Colonic mucosa (tissue), 4 donors: Measurements from ENCODE around the gene TICRR. TPM values are rescaled to one million over a fixed set of nuclear protein-coding genes. Genes with fewer than 3 reads are reported as not detected.
A peak's percentile ranks its signal among the peaks of the same experiment; 100 is the strongest.

Source experiments
- DNase-seq: peaks from one replicate; pipeline ENCODE4 v3.0.0-alpha.2; 2020
- H3K27ac ChIP-seq: fragments of 200-600 bp; one replicate; pipeline ENCODE4 v1.8.0; 2021
- H3K27me3 ChIP-seq: fragments of 200-600 bp; one replicate; pipeline ENCODE4 v1.8.0; 2021
- H3K36me3 ChIP-seq: fragments of 200-600 bp; one replicate; pipeline ENCODE4 v1.8.0; 2021
- H3K4me1 ChIP-seq: fragments of 200-600 bp; one replicate; pipeline ENCODE4 v1.8.0; 2021; ENCODE audit warnings: mild to moderate bottlenecking
- H3K4me3 ChIP-seq: fragments of 200-600 bp; one replicate; pipeline ENCODE4 v1.8.0; 2021
- H3K9ac ChIP-seq, 2 donors: one replicate each; pipeline ENCODE4 v1.7.0; 2013; ENCODE audit warnings: control low read depth in 2 of 2, low read depth in 2 of 2, low read length in 2 of 2
- H3K9me3 ChIP-seq: fragments of 200-600 bp; one replicate; pipeline ENCODE4 v1.8.0; 2021
- intact Hi-C: fragments of 100-400 bp; cut with DNase I; formaldehyde crosslinking; loops from one replicate; pipeline ENCODE4 v1.14.1; 2022
- total RNA-seq, 2 donors: library from RNA; stranded (reverse); fragmentation: NEBNext Ultra II Directional in 1 of 2; extraction: Animal tissue kit (Norgen Biotek cat#: 25700) in 1 of 2; gene quantifications; one replicate each; pipeline ENCODE4 v1.2.1, GENCODE V29; 2021
- TF ChIP-seq, protein P1 (sequence below): fragments of 200-600 bp; IDR thresholded peaks from one replicate; pipeline ENCODE4 v1.8.0; 2022; ENCODE audit warnings: antibody characterized with exemption, mild to moderate bottlenecking
- donor health status: healthy.
- donor health status: DM: no; HTN: no; CAD: no.
- donor health status: DM: no; HTN: no; CAD: no.

TICRR gene
- total RNA-seq, 2 donors from 2014 or later: 2.9 to 14.6 TPM

DNA sequence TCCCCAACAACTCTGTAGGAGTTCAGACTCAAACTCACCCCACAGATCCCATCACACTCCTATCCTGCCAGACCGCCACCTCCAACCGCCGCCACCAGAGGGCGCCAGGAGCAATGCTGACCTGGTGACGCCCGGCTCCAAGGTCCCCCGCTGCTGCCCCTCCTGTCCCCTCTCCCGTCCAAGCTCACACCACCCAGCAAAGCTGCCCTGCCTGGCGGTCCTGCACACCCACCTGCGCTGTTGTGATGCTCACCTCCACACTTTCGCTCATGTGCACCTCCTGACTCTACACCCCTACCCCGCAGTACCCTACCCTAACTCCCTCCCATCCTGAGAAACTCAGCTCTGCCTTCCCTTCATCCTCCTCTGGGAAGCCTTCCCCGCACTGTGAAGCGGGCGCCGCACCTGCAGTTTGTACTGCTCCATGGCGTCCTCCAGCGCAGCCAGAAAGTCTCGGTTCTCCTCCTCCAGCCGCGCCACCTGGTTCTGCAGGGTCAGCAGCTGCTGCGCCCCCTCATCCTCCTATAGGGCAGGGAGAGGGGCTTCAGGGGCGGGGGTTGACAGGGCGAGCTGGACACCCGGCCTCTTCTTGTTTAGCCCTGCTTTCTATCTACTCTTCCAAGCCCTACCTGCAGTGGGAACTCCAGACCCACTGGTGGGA, 72.1 kb downstream of the TICRR start:
- DNase-seq: peak; percentile 86
- intact Hi-C loops: loop anchor here (10.0 kb wide), 1 partner anchor 87 kb away; no protein-coding TSS in a partner anchor
- H3K27ac ChIP-seq: no peak overlapping the region
- TF ChIP-seq, protein P1, sequence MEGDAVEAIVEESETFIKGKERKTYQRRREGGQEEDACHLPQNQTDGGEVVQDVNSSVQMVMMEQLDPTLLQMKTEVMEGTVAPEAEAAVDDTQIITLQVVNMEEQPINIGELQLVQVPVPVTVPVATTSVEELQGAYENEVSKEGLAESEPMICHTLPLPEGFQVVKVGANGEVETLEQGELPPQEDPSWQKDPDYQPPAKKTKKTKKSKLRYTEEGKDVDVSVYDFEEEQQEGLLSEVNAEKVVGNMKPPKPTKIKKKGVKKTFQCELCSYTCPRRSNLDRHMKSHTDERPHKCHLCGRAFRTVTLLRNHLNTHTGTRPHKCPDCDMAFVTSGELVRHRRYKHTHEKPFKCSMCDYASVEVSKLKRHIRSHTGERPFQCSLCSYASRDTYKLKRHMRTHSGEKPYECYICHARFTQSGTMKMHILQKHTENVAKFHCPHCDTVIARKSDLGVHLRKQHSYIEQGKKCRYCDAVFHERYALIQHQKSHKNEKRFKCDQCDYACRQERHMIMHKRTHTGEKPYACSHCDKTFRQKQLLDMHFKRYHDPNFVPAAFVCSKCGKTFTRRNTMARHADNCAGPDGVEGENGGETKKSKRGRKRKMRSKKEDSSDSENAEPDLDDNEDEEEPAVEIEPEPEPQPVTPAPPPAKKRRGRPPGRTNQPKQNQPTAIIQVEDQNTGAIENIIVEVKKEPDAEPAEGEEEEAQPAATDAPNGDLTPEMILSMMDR: peak; percentile 77
- H3K9me3 ChIP-seq: no peaks in the 10 kb centered on the region
- H3K4me1 ChIP-seq: no peaks in the 10 kb centered on the region
- no peaks in the 10 kb centered on the region for H3K36me3 ChIP-seq
- no peak overlapping the region for H3K4me3 ChIP-seq
- H3K27me3 ChIP-seq: no peaks in the 10 kb centered on the region
- peak overlapping the region in 1 of 2 donors; percentile 34 for H3K9ac ChIP-seq

DNA sequence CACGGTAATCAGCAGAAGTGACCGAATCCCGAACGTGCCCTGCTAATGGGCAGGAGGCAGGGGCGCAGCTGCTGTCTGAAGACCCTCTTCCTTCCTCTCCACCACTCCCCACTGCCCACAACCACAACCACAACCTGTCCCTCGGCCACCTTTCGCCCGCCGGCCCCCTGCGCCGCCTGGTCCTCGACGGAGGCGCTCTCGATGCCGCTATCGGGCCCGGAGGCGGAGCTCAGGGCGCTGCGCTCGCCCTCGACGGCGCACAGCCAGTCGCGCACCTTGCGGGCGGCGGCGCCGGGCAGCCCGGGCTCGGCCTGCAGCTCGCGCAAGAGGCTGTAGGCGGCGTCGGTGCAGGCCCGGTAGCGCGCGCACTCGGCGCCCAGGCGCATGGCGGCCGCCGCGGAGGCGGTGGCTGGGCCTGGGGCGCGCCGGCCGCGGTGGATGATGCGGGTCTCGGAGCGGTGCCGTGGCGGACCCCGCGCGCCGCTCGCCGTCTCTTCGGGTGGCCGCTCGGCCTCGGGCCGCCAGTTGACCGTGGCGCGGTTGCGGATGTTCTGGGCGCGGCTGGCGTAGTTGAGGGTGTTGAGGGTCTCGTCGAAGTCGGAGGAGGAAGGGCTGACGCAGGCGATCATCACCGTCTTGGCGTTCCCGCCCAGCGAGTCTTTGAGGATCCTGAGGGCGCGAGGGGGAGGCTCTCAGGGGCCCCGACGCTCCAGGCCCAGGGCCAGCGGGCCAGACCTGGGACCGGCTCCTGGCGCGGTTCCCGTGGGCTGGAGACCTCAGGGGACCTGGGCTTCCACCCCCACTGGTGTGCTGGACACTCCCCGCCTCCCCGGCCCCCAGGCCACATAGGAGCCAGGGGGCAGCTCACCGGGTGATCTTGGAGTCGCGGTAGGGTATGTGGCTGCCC, 73.1 kb downstream of the TICRR start:
- TF ChIP-seq, protein P1: no peak
- no peaks in the 10 kb centered on the region for H3K4me1 ChIP-seq
- no peak overlapping the region for H3K4me3 ChIP-seq
- no peaks in the 10 kb centered on the region for H3K27me3 ChIP-seq
- no peak overlapping the region for H3K9ac ChIP-seq
- no peak for DNase-seq
- H3K9me3 ChIP-seq: no peaks in the 10 kb centered on the region
- no peak overlapping the region for H3K27ac ChIP-seq
- no peaks in the 10 kb centered on the region for H3K36me3 ChIP-seq
- intact Hi-C loops: loop anchor here (10.0 kb wide), 1 partner anchor 86 kb away; no protein-coding TSS in a partner anchor

DNA sequence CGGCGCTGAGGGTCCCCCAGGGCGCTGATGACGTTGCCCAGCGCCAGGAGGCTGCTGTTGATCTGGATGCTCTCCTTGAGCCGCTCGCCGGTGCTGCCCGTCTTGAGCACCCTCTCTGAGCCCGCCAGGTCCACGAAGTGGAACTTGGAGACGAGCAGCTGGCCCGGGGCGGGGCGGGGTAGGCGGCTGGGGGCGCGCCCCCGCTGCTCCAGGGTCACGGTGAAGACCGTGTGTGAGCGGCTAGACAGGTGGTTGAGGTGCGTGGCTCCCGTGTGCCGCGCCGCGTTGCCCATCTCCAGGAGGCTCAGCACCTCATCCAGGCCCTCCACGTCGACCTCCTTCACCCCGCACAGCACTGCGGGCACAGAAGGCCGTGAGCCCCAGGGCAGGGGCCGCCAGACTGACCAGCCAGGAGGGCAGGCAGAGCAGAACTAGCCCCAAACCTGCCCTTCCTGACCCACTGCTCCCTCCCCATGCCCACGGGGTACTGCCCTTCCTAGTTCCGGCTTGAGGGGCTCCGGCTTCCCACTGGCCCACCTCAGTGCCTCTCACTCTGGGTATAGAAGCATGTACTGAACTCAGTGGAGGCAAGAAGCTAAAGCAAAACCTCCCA, 73.8 kb downstream of the TICRR start:
- H3K4me1 ChIP-seq: no peaks in the 10 kb centered on the region
- no peak overlapping the region for H3K9ac ChIP-seq
- H3K27me3 ChIP-seq: no peaks in the 10 kb centered on the region
- no peak overlapping the region for H3K27ac ChIP-seq
- no peak for DNase-seq
- TF ChIP-seq, protein P1: no peak
- no peaks in the 10 kb centered on the region for H3K9me3 ChIP-seq
- intact Hi-C loops: loop anchor here (10.0 kb wide), 1 partner anchor 86 kb away; no protein-coding TSS in a partner anchor
- no peak overlapping the region for H3K4me3 ChIP-seq
- no peaks in the 10 kb centered on the region for H3K36me3 ChIP-seq

DNA sequence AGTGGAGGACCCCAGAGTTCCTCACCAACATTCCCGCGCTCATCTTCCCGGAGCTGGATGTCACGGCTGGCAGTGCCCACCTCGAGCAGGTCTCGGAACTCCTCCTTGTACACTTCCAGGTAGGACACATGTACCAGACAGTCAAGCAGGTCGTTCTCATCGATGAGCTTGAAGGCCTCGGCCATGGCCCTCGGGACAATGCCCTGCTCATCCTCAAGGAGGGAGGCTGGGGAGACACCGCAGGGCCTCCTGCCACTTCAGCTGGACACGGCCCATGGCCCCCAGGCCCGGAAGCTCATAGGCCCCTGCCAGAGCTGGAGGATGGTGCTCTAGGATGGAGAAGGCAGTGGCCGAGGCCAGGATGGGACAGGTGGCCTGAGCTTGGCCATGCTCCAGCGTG, 74.4 kb downstream of the TICRR start:
- no peak overlapping the region for H3K9ac ChIP-seq
- no peaks in the 10 kb centered on the region for H3K9me3 ChIP-seq
- H3K4me1 ChIP-seq: peaks cover 2% of the 10 kb centered on the region
- DNase-seq: no peak
- no peak overlapping the region for H3K4me3 ChIP-seq
- H3K27me3 ChIP-seq: peaks cover 2% of the 10 kb centered on the region
- intact Hi-C loops: loop anchor here (10.0 kb wide), 1 partner anchor 85 kb away; no protein-coding TSS in a partner anchor
- no peaks in the 10 kb centered on the region for H3K36me3 ChIP-seq
- H3K27ac ChIP-seq: no peak overlapping the region
- TF ChIP-seq, protein P1: no peak

DNA sequence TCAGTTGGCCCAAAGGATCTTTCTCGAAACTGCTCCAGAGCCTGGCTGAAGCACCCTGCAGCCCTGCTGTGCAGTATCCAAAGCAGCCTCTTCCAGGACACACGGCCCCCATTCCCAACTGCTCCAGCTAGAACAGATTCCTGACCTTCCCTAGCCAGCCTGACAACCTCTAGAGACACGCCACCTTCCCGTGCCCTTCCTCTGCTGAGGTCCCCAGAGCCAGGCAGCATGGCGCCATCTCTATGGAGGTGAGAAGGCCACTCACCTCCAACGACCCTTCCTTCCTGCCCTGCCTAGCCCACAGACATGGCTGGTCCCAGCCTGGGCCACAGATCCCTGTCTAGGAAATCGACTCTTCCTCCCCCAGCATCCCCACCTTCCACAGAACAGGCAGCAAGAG, 76.9 kb downstream of the TICRR start:
- peaks cover 12% of the 10 kb centered on the region for H3K27me3 ChIP-seq
- no peak overlapping the region for H3K9ac ChIP-seq
- peaks cover 3% of the 10 kb centered on the region for H3K4me1 ChIP-seq
- H3K36me3 ChIP-seq: no peaks in the 10 kb centered on the region
- no peak overlapping the region for H3K27ac ChIP-seq
- H3K9me3 ChIP-seq: no peaks in the 10 kb centered on the region
- TF ChIP-seq, protein P1: no peak
- no peak overlapping the region for H3K4me3 ChIP-seq
- intact Hi-C loops: no loop called here
- DNase-seq: no peak
